Renal cortex interstitium (tissue), 11 donors: ENCODE data around the gene PDE10A. TPM values are rescaled to one million over a fixed set of nuclear protein-coding genes. Genes with fewer than 3 reads are reported as not detected.
A peak's percentile ranks its signal among the peaks of the same experiment; 100 is the strongest.
"Not testable (repeated sequence)": the region's sequence is repeated elsewhere in the genome, so short reads cannot be mapped to it uniquely, and the experiment has no call there.

Experiments used
- DNase-seq, 11 donors: peaks; one replicate each; pipeline ENCODE4 v3.0.0-alpha.2; 2013; ENCODE audit warnings: low read depth in 9 of 11, low spot score in 4 of 11; ENCODE audit errors: extremely low read depth in 1 of 11
- polyA plus RNA-seq, 3 donors: library from polyadenylated mRNA; unstranded; fragments of 120-200 nt; gene quantifications; one replicate each; pipeline ENCODE4 v1.2.1, GENCODE V29; 2013; ENCODE audit not compliant: insufficient read length in 3 of 3

The PDE10A gene
- polyA plus RNA-seq, 3 donors: 20.3 to 46.6 (median 27.7) TPM

DNA sequence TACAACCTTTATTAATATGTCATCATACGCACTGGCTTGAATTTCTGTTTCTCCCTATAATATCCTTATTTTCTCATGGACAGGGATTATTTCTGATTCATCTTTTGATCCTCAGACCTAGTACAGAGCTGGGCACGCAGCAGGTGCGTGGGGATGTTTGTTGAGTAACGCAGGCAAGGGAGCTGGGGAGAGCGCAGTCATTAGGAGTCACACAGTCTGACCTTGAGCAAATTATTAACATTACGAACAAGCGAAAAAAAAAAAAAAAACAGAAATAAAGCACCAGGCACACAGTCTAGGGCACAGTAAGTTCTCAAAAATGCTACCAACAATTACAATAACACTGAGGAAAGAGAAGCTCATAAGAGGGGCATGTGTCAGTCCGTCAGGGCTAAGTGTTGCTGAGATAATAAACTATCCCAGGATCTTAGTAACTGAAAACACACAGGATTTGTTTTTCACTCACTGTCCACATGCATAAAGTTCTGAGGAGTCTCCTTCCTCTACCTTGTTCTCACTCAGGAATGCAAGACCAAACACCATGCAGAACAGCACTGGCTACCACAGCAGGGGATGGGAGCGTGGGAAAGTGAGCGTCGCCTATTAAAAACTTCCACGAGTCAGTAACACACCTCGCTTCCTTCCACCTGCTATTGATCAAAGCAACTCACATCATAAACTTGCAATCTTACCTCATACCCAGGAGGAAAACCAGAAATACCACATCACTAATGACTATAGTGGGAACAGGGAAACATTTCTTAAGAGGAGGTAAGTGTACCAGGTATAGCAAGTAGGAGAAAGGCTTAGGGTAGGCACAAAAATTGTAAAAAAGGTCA is 56.9 kb downstream of the PDE10A start:
- DNase-seq: peak in 7 of 11 donors; percentile 29 to 61 (median 45)

DNA sequence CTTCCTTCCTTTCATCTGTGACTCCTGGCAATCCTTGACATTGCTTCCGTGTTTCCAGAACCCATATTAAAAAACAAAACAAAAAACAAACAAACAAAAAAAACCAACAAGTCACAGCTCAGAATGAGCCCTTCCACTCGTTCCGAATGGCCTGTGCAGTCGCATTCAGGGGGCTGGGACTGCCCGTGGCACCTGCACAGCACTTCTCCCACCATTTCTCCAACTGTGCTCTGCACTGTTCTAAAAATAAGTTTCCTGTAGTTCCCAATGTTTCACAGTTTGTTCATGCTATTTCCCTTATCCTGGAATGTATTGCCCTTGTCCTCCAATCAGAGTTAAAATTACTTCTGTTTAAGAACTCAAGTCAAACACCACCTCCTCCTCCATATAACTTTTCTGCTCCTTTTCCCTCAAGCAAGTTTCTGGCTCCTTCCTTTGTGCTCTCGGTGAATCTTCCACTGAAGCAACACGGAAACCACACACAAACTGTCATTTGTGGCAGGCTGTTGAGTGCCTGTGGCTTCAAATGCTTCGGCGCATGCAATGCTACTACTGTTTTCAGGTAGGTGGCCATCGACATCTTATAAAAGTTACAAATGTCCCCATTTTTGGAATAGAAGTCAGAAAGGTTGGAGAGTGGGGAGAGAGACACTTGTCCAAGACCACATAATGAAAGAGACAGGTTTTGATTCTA is 57.7 kb downstream of the PDE10A start:
- DNase-seq: no peak

DNA sequence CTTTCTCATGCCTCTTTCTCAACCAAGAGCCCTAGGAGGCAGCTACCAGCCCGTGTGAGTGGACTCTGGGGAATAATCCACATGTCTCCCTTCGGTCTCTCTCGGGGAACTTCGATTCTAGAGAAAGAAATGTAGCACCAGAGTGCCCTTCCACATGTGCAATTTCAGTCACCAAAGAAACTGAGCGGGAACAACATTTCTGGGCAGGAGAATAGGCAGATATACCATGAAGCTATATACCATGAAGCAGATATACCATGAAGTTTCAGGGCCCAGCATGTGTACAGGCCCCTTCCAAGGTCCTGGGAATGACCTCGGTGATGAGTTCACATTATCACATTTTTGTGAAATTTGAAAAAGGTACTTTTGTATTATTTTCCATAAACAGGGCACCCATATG is 60.8 kb downstream of the PDE10A start:
- DNase-seq: no peak

DNA sequence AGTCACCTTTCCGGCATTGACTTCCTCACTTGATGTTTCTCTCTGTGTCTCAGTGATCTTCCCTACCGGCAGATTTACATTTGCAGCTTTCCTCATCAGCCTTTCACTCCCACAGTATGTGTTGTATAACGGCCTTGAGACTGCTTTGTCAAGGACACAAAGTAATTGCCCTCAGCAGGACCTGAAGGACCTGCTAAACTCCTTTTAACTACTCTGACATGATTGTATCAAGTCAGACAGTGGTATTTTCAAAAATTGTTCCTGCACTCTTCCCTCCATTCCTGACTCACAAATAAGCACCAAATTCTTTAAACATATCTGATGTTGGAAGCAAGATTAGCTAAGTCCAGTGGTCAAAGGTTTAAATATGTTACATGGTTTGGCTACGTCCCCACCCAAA is 62.4 kb downstream of the PDE10A start:
- no peak for DNase-seq

DNA sequence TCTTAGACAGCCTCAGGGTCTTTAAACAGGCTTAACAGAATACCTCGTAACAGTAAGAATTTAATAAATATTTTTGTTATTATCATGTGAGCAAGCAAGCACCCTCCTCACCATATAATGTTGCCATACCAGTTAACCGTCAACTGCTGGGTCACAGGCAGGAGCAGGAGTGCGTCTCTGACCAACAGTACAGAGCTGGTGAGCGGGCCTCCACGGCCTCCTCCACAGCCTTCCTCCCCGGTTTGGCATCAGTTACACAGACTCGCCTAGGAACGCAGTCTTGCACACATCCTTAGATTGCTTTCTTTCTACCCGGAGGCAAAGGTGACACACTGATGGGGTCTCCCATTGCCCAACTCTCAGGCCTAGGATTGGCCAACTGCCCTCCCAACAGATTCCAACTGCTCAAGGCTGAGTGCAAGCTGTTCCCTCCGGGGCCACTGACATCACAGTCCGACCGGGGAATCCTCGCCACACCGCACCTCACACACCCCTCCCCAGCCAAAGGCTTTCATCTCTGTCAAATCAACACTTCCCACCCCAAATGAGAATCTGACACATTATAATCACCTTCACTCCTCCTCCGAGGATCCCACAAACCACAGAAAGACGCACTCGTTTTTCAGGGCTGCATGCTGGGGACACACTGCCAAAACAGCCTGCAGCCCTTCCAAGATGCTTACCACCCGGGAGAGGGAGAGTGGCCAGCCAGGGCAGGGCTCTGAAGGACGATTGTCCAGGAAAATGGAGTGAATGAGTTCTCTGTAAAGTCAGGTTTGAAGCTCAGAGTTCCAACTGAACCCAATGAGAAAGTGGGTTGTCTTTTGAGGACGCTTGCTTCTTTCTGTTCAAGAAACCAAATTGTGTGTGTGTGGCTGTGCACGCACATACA is 63.2 kb downstream of the PDE10A start:
- no peak for DNase-seq

DNA sequence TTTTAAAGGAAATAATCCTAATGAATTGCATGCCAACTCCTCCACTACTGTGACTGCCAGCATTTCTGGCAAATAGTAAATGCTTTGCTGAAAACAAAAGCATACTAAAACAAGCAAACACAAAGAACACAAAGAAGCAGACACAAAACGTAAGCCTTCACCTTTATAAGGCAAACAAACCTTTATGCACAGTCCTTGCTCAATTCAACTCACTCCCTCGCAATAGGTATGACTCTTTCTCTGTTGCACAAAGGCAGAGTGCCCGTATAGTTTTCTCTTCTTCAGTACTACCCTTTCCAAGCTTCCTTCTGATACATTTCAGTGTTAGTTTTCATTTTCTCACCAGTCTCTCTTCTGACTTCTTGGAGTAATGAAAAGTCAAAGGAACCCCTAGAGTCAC is 63.9 kb downstream of the PDE10A start:
- no peak for DNase-seq

DNA sequence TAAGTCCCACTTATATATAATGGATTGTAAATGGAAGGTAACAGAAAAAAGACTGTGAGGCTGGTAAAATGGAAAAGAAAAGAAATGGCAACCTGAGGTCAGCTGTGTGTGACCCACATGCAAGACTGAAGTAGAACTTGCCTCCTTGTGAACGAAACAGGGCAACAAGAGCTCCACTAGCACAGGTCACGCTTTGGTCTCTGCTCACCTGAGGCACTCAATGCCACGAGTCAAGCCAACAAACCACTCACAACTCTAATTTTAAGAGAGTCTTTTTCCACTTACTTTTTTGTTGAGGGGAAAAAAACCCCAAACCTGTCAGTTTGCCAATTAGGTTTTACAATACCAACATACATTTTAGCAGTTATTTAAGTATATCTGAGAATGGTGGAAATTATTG is 65.2 kb downstream of the PDE10A start:
- DNase-seq: no peak

DNA sequence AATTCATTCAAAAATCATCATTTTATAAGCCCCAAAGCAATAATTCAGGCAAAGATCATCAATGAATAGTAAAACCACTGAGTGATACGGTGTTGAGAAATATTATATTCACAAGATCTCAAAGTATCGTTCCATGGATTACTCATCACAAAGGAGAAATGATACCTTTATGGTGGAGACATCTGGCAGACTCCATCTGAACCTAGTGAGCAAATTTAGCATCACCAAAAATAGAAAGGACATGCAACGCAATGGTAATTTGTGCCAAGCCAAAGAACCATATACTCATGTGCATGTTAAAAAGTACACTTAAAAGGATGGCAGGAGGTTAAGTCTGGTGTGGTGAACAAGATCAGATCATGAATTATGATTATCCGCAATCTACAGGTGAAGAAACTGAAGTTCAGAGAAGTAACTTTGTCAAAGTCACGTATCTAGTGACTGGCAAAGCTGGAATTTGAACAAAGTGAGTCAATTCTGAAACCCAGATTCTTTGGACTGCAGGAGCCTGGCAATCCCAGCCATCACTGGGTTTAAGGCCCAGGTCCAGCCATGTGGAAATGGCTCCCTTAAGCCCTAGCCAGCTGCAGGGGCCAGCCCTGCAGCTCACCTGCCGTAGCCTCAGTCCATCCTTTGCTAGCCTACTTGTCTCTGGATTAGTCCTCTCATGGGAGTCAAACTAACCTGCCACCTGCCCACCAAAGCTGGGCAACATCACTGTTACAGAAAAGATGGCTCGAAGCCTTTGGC is 68.3 kb downstream of the PDE10A start:
- DNase-seq: no peak

DNA sequence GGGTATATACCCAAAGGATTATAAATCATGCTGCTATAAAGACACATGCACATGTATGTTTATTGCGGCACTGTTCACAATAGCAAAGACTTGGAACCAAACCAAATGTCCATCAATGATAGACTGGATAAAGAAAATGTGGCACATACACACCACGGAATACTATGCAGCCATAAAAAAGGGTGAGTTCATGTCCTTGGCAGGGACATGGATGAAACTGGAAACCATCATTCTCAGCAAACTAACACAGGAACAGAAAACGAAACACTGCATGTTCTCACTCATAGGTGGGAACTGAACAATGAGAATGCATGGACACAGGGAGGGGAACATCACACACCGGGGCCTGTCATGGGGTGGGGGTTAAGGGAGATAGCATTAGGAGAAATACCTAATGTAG is 70.1 kb downstream of the PDE10A start:
- DNase-seq: not testable (repeated sequence)

DNA sequence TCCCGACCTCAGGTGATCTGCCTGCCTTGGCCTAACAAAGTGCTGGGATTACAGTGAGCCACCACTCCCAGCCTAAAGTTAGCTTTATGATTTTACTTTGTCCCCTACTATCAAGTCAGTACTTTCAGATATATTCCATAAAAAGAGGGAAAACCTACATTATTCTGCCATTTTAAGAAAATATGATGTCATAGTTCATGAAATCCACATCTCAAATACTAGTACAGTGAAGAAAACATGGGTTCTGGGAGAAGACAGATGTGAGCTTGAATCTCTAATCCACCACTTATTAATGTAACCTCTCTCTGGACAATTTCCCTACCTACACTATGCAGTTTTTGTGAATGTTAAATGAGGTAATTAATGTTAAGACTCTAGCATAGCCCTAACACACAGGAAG is 74.5 kb downstream of the PDE10A start:
- DNase-seq: no peak

DNA sequence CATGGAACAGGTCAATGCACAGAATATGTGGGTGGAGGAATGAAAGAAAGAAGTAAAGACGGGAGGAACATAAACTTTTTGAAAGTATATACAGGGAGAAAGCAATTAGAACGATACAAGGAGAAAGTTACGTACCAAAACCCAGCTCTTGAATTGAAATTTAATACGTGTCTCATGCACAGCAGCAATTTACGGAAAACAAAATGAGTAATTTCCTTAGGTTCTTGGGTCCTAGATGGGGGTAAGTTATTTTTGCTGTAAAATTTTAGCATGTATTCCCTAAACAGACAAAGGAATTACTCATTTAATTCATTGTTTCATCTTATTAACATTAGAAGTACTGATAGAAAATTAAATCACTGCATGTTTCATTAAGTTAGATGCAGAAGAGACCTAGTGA is 75.8 kb downstream of the PDE10A start:
- no peak for DNase-seq

DNA sequence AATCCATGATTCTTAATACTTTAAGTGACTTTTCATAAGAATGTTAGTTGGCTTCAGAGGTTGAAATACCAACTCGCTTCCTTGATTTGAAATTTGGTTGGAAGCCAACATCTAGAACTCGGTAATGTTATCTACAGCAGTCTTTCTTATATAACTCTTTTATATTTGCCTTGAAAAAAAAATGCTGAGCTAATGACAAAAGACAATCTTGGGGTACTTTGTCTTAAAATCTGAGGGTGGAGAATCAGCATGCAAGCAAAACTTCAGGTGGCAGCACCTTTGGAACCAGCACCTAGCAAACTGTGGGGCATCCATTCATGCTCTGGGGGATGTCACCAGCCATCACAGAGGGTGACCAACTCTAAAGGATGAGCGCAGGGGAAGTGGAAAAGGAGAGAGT is 76.3 kb downstream of the PDE10A start:
- no peak for DNase-seq

DNA sequence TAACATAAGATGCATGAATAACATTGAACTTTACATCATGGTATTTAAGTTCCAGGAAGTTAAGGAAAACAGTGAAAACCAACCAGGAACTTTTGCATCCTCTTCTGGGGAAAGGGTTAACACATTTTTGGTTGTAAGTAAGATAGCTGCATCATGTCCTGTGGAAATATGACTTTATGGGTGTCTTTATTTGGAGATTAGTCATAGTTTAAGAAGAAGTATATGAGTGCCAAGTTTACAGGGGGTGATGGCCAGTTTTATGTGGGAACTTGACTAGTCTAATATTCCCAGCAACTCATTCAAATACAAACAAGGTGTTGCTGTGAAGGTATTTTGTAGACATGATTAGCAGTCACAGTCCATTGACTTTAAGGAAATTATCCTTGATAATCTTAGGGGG is 78.0 kb downstream of the PDE10A start:
- no peak for DNase-seq

DNA sequence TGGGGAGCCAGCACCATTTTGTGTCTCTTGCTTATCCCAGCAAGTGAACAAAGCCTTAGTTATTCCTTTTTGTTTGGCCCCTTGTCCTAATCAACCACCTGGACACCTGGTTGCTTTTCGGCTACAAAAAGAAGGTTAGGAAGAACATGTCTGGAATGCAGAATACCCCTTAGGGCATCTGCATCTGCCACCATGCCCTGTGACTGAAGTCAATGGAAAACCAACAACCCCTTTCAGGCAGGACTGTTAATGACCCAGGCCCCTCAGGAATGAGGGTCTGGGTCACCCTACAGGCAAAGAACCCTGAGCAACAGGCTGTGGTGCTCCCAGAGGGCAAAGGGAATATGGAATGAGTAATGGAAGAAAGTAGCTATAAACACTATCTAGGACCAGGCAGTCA is 78.5 kb downstream of the PDE10A start:
- no peak for DNase-seq

DNA sequence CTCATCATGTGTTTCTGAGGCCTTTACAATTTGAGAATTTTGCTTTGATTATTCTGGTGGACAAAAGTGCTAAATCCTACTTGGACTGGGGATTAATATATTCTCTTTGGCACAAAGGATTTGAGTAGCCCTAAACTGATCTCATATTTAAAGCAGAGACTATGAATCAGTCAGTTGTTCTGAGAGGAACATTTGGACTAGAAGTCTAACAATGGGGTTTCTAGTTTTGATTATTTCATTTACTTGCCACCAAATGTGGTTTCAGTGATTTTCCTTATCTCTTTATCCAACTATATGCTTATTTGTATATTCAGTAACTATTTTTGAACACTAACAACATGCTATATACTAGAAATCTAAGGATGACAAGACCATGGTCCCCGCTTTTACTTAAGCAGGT is 81.4 kb downstream of the PDE10A start:
- no peak for DNase-seq

DNA sequence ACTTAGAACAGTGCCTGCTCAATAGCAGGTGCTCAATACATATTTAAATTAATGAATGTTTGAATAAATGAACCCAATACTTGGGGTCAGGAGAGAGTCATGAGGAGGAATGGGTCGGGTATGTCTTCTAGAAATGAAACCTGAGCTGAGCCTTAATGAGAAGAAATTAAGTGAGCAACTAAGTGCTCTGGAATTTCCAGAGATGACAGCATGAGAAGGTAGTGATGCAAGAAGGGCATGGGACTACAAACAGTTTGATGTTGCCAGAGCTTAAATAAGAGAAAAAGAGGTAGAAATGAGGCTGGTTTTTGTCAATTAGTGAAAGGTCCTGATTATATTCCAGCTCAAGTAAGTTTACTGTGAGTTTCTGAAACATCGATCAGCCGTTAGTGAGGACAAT is 82.9 kb downstream of the PDE10A start:
- no peak for DNase-seq

DNA sequence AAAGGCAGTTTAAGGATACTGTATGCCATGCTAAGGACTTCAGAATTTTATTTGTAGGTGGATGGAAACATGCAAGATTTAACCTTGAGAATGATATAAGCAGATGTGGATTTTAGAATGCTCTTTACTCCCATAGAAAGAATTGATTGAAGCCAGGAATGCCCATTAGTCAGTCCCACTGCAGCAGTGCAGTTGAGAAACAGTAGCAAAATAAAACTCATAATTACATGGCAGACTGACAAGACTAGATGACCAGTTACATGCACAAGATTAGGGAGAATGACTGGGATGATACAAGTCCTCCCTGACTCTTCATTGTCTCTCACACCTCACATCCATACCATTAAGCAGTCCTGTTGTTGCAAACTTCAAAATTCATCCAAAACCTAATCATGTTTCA is 83.9 kb downstream of the PDE10A start:
- DNase-seq: no peak

DNA sequence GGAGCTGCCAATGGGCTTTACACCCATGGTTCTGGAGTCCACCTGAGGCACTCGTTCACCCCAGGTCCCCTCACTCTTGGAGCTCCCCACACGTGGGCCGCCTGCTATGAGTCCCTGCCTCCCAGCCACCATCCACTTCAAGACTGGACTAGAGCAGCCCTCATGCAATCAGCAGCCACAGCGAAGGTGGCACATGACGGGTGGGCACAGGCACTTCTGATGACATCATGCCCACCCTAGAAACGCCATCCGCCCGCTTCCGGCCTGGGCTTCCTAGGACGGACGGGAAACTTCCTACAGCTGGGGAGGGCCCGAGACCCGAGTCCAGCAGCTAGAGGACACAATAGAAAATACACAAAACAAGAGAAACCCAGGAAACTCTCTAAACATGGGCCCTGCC is 85.5 kb downstream of the PDE10A start:
- DNase-seq: no peak

DNA sequence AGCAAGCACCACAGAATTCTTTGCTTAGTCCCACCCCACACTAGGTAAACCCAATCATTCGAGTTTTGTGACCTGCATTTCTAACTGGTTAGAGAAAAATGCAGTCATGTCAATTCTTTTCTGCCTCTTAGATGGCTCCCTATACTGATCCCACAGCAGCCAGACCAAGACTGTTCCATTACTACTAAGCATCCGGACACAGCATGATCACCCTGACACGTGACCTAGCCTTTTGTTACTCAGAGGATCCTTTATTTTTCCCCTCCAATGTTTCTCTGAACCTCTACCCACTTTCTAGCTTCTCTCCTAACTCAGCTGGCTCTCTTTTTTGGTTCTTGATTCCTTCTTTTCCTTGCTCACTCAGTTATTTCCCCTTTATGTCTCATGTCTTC is 87.9 kb downstream of the PDE10A start:
- no peak for DNase-seq
